Sigmoid colon (tissue), 4 donors: Measurements from ENCODE around the gene YJU2.

Experiments used
- EP300 ChIP-seq, 4 donors: sonication (generic); formaldehyde crosslinking; IDR thresholded peaks; one replicate each; pipeline ENCODE4 v1.6.1; 2017; ENCODE audit warnings: antibody characterized with exemption in 4 of 4
- TF ChIP-seq, protein P1 (sequence below), 4 experiments: fragments of 450-650 bp in 3 of 4; fragments of 200-600 bp in 1 of 4; IDR thresholded peaks; one replicate each; pipeline ENCODE4 v1.5.1; 2016 to 2019; ENCODE audit warnings: antibody characterized with exemption in 4 of 4, mild to moderate bottlenecking in 3 of 4, moderate library complexity in 2 of 4

DNA sequence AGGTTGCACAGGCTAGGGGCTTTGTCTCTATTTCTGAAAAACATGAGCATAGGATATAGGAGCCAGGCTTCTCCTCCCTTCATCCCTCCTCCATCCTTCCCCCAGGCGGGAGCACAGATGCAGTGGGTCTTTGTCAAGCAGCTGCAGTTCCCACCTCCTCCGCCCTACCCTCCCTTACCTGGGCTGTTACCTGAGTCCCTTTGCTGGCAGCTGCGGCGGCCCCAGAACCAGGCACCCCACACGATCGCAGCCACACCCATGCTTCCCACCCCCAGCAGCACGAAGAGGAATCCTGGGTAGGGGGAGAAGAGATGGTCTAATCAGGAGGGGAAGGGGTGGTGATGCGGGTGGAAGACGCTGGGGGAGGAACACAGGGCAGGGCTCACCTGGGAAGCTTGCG is 47.5 kb downstream of the YJU2 start:
- TF ChIP-seq EP300 (IDR thresholded peaks at IDR 0.05), result no peak
- TF ChIP-seq, protein P1, sequence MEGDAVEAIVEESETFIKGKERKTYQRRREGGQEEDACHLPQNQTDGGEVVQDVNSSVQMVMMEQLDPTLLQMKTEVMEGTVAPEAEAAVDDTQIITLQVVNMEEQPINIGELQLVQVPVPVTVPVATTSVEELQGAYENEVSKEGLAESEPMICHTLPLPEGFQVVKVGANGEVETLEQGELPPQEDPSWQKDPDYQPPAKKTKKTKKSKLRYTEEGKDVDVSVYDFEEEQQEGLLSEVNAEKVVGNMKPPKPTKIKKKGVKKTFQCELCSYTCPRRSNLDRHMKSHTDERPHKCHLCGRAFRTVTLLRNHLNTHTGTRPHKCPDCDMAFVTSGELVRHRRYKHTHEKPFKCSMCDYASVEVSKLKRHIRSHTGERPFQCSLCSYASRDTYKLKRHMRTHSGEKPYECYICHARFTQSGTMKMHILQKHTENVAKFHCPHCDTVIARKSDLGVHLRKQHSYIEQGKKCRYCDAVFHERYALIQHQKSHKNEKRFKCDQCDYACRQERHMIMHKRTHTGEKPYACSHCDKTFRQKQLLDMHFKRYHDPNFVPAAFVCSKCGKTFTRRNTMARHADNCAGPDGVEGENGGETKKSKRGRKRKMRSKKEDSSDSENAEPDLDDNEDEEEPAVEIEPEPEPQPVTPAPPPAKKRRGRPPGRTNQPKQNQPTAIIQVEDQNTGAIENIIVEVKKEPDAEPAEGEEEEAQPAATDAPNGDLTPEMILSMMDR (IDR thresholded peaks at IDR 0.05), result no peak
